Naive thymus-derived CD4-positive, alpha-beta T cell (primary cell): Measurements from ENCODE around the gene KRTAP10-10. TPM values are rescaled to one million over a fixed set of nuclear protein-coding genes. Genes with fewer than 3 reads are reported as not detected.
"Not testable (repeated sequence)": the region's sequence is repeated elsewhere in the genome, so short reads cannot be mapped to it uniquely, and the experiment has no call there.

Experiments
- ATAC-seq: fragments of 150-1000 bp; cut with Tn5 transposase; 2 replicates; pipeline ENCODE4 v1.10.0; 2021; ENCODE audit warnings: mild to moderate bottlenecking, moderate library complexity
- CTCF ChIA-PET: fragments of 350-600 bp; sonication (Branson Sonifier 250); formaldehyde crosslinking; loops from one replicate; lab custom pipeline; 2021; ENCODE audit warnings: antibody characterized with exemption; lab: Charles Lee
- POLR2A ChIA-PET: fragments of 350-600 bp; sonication (Branson Sonifier 250); formaldehyde crosslinking; loops from one replicate; lab custom pipeline; 2021; ENCODE audit warnings: antibody characterized with exemption, inconsistent platforms; lab: Charles Lee
- DNase-seq, 9 donors: peaks; one replicate each; pipeline versions ENCODE4 v3.0.0 to v3.0.0-alpha.2; 2020 to 2022; ENCODE audit warnings: mixed read lengths in 1 of 9
- H3K27ac ChIP-seq: one replicate; pipeline ENCODE4 v1.7.0; 2013; ENCODE audit warnings: mild to moderate bottlenecking, low read depth, low read length, moderate library complexity
- H3K27me3 ChIP-seq, 2 donors: one replicate each; pipeline ENCODE4 v1.7.0; 2013; ENCODE audit warnings: low read length in 2 of 2, mild to moderate bottlenecking in 2 of 2, moderate library complexity in 2 of 2; ENCODE audit not compliant: control insufficient read depth in 2 of 2, insufficient read depth in 2 of 2
- H3K36me3 ChIP-seq, 3 experiments: 1 replicate in 2 of 3; 2 replicates in 1 of 3; pipeline ENCODE4 v1.7.0; 2013; ENCODE audit warnings: low read length in 3 of 3, mild to moderate bottlenecking in 3 of 3, moderate library complexity in 1 of 3; ENCODE audit not compliant: insufficient read depth in 3 of 3, control insufficient read depth in 2 of 3
- H3K4me1 ChIP-seq, 2 donors: one replicate each; pipeline ENCODE4 v1.7.0; 2013; ENCODE audit warnings: low read length in 2 of 2, mild to moderate bottlenecking in 2 of 2, moderate library complexity in 1 of 2; ENCODE audit not compliant: control insufficient read depth in 2 of 2, insufficient read depth in 2 of 2
- H3K4me3 ChIP-seq: 2 replicates; pipeline ENCODE4 v1.7.0; 2013; ENCODE audit warnings: mild to moderate bottlenecking, low read length
- H3K9me3 ChIP-seq, 3 experiments: 1 replicate in 2 of 3; 2 replicates in 1 of 3; pipeline ENCODE4 v1.7.0; 2013; ENCODE audit warnings: low read length in 3 of 3; ENCODE audit not compliant: control insufficient read depth in 2 of 3
- H3K27ac Mint-ChIP-seq, 9 donors: one replicate each; pipeline ENCODE4 v1.8.0; 2020 to 2022; ENCODE audit warnings: mixed read lengths in 9 of 9, mild to moderate bottlenecking in 8 of 9, moderate library complexity in 5 of 9, inconsistent platforms in 2 of 9
- H3K27me3 Mint-ChIP-seq, 5 donors: one replicate each; pipeline ENCODE4 v1.8.0; 2021 to 2022; ENCODE audit warnings: mixed read lengths in 5 of 5, mild to moderate bottlenecking in 1 of 5
- H3K36me3 Mint-ChIP-seq, 5 donors: one replicate each; pipeline ENCODE4 v1.8.0; 2020 to 2022; ENCODE audit warnings: mixed read lengths in 5 of 5, mild to moderate bottlenecking in 3 of 5, inconsistent platforms in 1 of 5
- H3K4me1 Mint-ChIP-seq, 7 donors: one replicate each; pipeline ENCODE4 v1.8.0; 2020 to 2022; ENCODE audit warnings: mixed read lengths in 7 of 7, mild to moderate bottlenecking in 3 of 7, inconsistent platforms in 1 of 7
- H3K4me3 Mint-ChIP-seq, 10 donors: one replicate each; pipeline ENCODE4 v1.8.0; 2020 to 2022; ENCODE audit warnings: mild to moderate bottlenecking in 10 of 10, mixed read lengths in 10 of 10, moderate library complexity in 6 of 10, inconsistent platforms in 2 of 10
- H3K9me3 Mint-ChIP-seq, 11 donors: one replicate each; pipeline ENCODE4 v1.8.0; 2020 to 2022; ENCODE audit warnings: mixed read lengths in 11 of 11, mild to moderate bottlenecking in 4 of 11, inconsistent platforms in 1 of 11, moderate library complexity in 1 of 11
- intact Hi-C, 2 donors: fragments of 100-400 bp; cut with micrococcal nuclease; formaldehyde crosslinking; loops; one replicate each; pipeline ENCODE4 v1.15.1; 2023
- polyA plus RNA-seq, 2 donors: library from polyadenylated mRNA; unstranded; fragments of 300-500 nt; fragmentation: Illumina TruSeq; gene quantifications; one replicate each; pipeline ENCODE4 v1.2.3, GENCODE V29; 2021
- total RNA-seq, 6 experiments: library from RNA in 5 of 6; stranded (reverse) in 5 of 6; gene quantifications; 1 replicate in 5 of 6; 2 replicates in 1 of 6; pipeline ENCODE4 v1.2.3 and lab custom pipeline; 2021 to 2026

Gene KRTAP10-10
- total and polyA plus RNA-seq, 7 experiments from 2014 or later = not detected

- DNase-seq (no peak), ATAC-seq (no peak)
- Histone ChIP-seq H3K4me3 (no peak overlapping the region), H3K4me1 (peaks cover 16 to 20% of the 10 kb centered on the region in 2 donors), H3K27ac (no peak overlapping the region), H3K36me3 (no peaks in the 10 kb centered on the region), H3K27me3 (no peaks in the 10 kb centered on the region), H3K9me3 (peaks cover 0 to 25% (median 9%) of the 10 kb centered on the region in 3 experiments)
- Mint-ChIP-seq H3K27me3 (peaks cover 0 to 35% (median 0%) of the 10 kb centered on the region in 5 donors), H3K27ac (peak overlapping the region in 2 of 9 donors; percentile 43 to 71), H3K9me3 (peaks cover 13 to 55% (median 34%) of the 10 kb centered on the region in 11 donors), H3K36me3 (peaks cover 12 to 31% (median 15%) of the 10 kb centered on the region in 5 donors), H3K4me3 (peak overlapping the region in 1 of 10 donors; percentile 45), H3K4me1 (peaks cover 4 to 32% (median 28%) of the 10 kb centered on the region in 7 donors)
- intact Hi-C loops = loop anchor here in 1 of 2 donors (5.0 kb wide), 1 partner anchor 40 kb away; no protein-coding TSS in a partner anchor
- ChIA-PET POLR2A (no interaction called here), CTCF (interaction anchor here (0.9 kb wide), 1 partner anchor 122 kb away, joined by 3 read pairs; no protein-coding TSS in a partner anchor)
Observed at GRCh38 chr21:44632067-44632466, 5.1 kb upstream of the KRTAP10-10 start.

GRCh38 chr21:44636209-44637017, 743 bp upstream of the KRTAP10-10 start:
- Histone ChIP-seq H3K4me3 (no peak overlapping the region), H3K27me3 (no peaks in the 10 kb centered on the region), H3K9me3 (peaks cover 0 to 19% (median 3%) of the 10 kb centered on the region in 3 experiments), H3K36me3 (no peaks in the 10 kb centered on the region), H3K4me1 (no peaks in the 10 kb centered on the region), H3K27ac (no peak overlapping the region)
- DNase-seq = no peak
- H3K27me3 Mint-ChIP-seq = peaks cover 0 to 31% (median 8%) of the 10 kb centered on the region in 5 donors
- peaks cover 0 to 17% (median 8%) of the 10 kb centered on the region in 5 donors for H3K36me3 Mint-ChIP-seq
- ChIA-PET CTCF (no interaction called here), POLR2A (no interaction called here)
- peaks cover 0 to 7% (median 1%) of the 10 kb centered on the region in 7 donors for H3K4me1 Mint-ChIP-seq
- no peak overlapping the region for H3K4me3 Mint-ChIP-seq
- H3K27ac Mint-ChIP-seq = peak overlapping the region in 2 of 9 donors; percentile 57 to 59
- no peak for ATAC-seq
- H3K9me3 Mint-ChIP-seq = peaks cover 17 to 46% (median 26%) of the 10 kb centered on the region in 11 donors
- intact Hi-C loops = no loop called here

DNA sequence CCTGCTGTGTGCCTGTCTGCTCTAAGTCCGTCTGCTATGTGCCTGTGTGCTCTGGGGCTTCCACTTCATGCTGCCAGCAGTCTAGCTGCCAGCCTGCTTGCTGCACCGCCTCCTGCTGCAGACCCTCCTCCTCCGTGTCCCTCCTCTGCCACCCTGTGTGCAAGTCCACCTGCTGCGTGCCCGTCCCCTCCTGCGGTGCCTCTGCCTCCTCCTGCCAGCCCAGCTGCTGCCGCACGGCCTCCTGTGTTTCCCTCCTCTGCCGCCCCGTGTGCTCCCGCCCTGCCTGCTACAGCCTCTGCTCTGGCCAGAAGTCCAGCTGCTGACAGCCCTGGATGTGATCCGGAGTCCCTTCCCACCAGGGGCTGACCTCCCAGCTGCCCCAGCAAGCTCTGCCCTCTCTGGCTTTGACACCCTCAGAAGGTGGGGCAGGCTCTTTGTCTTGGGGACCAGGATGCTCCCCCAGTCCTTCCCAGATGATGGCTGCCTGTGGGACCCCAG, 744 bp downstream of the KRTAP10-10 start:
- DNase-seq, H3K27me3 ChIP-seq, POLR2A ChIA-PET, H3K4me3 ChIP-seq, ATAC-seq, H3K4me3 Mint-ChIP-seq, H3K4me1 Mint-ChIP-seq, H3K4me1 ChIP-seq, H3K27ac ChIP-seq, H3K9me3 ChIP-seq, H3K36me3 ChIP-seq: not testable (repeated sequence)
- CTCF ChIA-PET = interaction anchor here (1.2 kb wide), 1 partner anchor 9 kb away, joined by 3 read pairs; the partner anchor contains the start of gene KRTAP10-11
- intact Hi-C loops = loop anchor here in 1 of 2 donors (2.0 kb wide), 1 partner anchor 47 kb away; no protein-coding TSS in a partner anchor
- H3K36me3 Mint-ChIP-seq = peaks cover 0 to 14% (median 9%) of the 10 kb centered on the region in 5 donors
- H3K9me3 Mint-ChIP-seq = peaks cover 10 to 38% (median 15%) of the 10 kb centered on the region in 11 donors
- peaks cover 0 to 26% (median 8%) of the 10 kb centered on the region in 5 donors for H3K27me3 Mint-ChIP-seq
- H3K27ac Mint-ChIP-seq = peak overlapping the region in 1 of 9 donors; percentile 43

DNA sequence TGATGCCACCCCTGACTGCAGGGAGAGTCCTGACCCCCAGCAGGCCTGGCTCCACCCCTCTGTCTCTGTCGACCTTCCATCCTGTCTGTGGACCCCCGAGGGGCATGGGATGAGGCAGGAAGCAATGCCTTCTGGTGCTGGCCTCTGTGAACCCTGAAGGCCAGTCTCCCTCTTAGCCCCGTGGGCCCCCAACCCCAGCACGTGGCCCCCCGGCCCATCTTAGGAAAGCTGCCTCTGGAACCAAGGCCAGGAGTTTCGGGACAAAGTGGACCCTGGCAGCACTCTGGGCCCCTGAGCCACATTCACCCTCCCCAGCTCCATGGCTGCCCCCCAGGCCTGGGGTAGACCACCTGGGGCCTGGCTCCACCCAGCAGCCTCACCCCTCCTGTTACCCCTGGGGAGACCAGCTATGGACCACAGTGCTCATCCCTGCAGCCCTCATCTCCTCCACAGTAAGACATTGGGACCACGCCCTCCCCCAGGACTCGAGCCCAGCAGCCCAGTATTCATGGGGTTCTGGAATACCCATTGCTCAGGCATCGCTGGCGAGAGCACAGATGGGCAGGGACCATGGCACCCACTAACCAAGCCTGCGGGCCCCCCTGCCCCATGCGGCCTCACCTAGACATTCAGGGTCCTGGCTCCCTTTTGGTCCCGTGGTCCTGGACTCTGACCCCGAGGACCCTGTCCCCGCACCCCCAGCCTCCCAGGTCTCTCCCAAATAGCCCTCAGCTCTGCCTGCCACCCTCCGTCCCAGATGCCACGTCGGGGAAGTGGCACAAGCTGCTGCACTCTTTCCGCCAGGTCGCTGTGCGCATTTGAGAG, 1.6 kb downstream of the KRTAP10-10 start:
- intact Hi-C loops = loop anchor here in 1 of 2 donors (2.0 kb wide), 1 partner anchor 48 kb away; no protein-coding TSS in a partner anchor
- H3K4me1 ChIP-seq, H3K27me3 ChIP-seq, CTCF ChIA-PET, DNase-seq, H3K4me3 ChIP-seq, H3K27ac ChIP-seq, H3K27ac Mint-ChIP-seq, H3K4me1 Mint-ChIP-seq, POLR2A ChIA-PET, H3K36me3 ChIP-seq, H3K4me3 Mint-ChIP-seq, ATAC-seq: not testable (repeated sequence)
- Mint-ChIP-seq H3K27me3 (peaks cover 0 to 20% (median 8%) of the 10 kb centered on the region in 5 donors), H3K9me3 (peaks cover 10 to 37% (median 17%) of the 10 kb centered on the region in 11 donors), H3K36me3 (peaks cover 0 to 15% (median 9%) of the 10 kb centered on the region in 5 donors)
- H3K9me3 ChIP-seq = peaks cover 0 to 13% (median 3%) of the 10 kb centered on the region in 3 experiments

DNA sequence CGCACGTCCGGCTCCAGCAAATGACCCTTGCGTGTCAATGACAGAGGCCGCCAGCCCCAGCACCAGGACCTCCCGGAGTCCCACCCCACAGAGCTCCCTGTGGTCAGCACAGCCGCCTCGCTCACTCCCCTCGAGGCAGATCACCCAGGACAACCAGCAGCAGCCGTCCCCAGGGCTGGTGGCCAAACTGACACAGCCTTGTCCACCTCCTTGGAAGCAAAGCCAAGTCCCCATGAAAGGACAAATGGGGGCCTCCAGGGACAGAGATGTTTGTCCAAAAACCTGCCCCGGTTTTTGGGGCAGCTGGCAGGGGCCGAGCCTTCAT, 2.1 kb downstream of the KRTAP10-10 start:
- Histone ChIP-seq H3K36me3 (no peaks in the 10 kb centered on the region), H3K4me1 (no peaks in the 10 kb centered on the region), H3K27me3 (no peaks in the 10 kb centered on the region), H3K27ac (no peak overlapping the region), H3K4me3 (no peak overlapping the region), H3K9me3 (peaks cover 0 to 18% (median 3%) of the 10 kb centered on the region in 3 experiments)
- DNase-seq (no peak), ATAC-seq (no peak)
- Mint-ChIP-seq H3K9me3 (peaks cover 10 to 40% (median 20%) of the 10 kb centered on the region in 11 donors), H3K27me3 (peaks cover 0 to 14% (median 8%) of the 10 kb centered on the region in 5 donors), H3K27ac (no peak overlapping the region), H3K4me3 (no peak overlapping the region), H3K4me1 (peaks cover 0 to 6% (median 0%) of the 10 kb centered on the region in 7 donors), H3K36me3 (peaks cover 3 to 19% (median 11%) of the 10 kb centered on the region in 5 donors)
- CTCF ChIA-PET = no interaction called here
- intact Hi-C loops = loop anchor here in 1 of 2 donors (2.0 kb wide), 1 partner anchor 48 kb away; no protein-coding TSS in a partner anchor
- POLR2A ChIA-PET = no interaction called here

DNA sequence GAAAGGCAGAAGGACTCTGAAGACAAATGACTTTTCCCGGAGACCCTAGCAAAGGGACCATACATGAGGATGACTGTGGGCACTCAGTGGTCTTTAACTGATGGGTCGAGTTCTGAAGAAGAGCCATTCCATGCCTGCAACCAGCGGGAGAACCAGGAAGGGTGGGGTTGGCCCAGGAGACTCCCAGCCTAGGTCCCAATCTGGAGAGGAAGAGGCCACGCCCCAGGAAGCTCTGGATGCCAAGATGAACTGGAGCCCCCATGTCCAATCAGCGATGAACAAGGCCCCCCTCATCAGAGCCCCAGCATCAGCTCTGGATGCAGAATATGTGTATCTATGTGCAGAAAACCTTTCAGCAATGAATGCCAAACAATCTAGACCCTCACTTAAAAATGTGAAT, 3.6 kb downstream of the KRTAP10-10 start:
- ChIA-PET POLR2A (no interaction called here), CTCF (no interaction called here)
- peaks cover 0 to 23% (median 9%) of the 10 kb centered on the region in 3 experiments for H3K9me3 ChIP-seq
- no peak overlapping the region for H3K4me3 ChIP-seq
- H3K36me3 ChIP-seq = no peaks in the 10 kb centered on the region
- H3K36me3 Mint-ChIP-seq = peaks cover 10 to 28% (median 15%) of the 10 kb centered on the region in 5 donors
- no peaks in the 10 kb centered on the region for H3K27me3 ChIP-seq
- ATAC-seq = no peak
- H3K9me3 Mint-ChIP-seq = peaks cover 10 to 49% (median 31%) of the 10 kb centered on the region in 11 donors
- H3K4me3 Mint-ChIP-seq = no peak overlapping the region
- DNase-seq = no peak
- H3K4me1 Mint-ChIP-seq = peaks cover 0 to 6% (median 1%) of the 10 kb centered on the region in 7 donors
- no peak overlapping the region for H3K27ac ChIP-seq
- intact Hi-C loops = no loop called here
- H3K4me1 ChIP-seq = no peaks in the 10 kb centered on the region
- H3K27me3 Mint-ChIP-seq = peaks cover 0 to 14% (median 8%) of the 10 kb centered on the region in 5 donors
- peak overlapping the region in 1 of 9 donors; percentile 62 for H3K27ac Mint-ChIP-seq
